HFFc6 (cell line): Measurements from ENCODE around the gene FAM170B. TPM values are rescaled to one million over a fixed set of nuclear protein-coding genes. Genes with fewer than 3 reads are reported as not detected.
A peak's percentile ranks its signal among the peaks of the same experiment; 100 is the strongest.

Experiments
- DNase-seq: peaks from one replicate; pipeline ENCODE4 v3.0.0-alpha.2; 2018
- H3K27ac Mint-ChIP-seq: 2 replicates; pipeline ENCODE4 v1.8.0; 2020; ENCODE audit warnings: mild to moderate bottlenecking, mixed read lengths
- H3K27me3 Mint-ChIP-seq: 2 replicates; pipeline ENCODE4 v1.8.0; 2021; ENCODE audit warnings: mild to moderate bottlenecking, moderate library complexity, mixed read lengths; ENCODE audit not compliant: insufficient read depth
- H3K36me3 Mint-ChIP-seq: 2 replicates; pipeline ENCODE4 v1.8.0; 2021; ENCODE audit warnings: low read depth, mixed read lengths
- H3K4me1 Mint-ChIP-seq: 2 replicates; pipeline ENCODE4 v1.8.0; 2020; ENCODE audit warnings: low read depth, mixed read lengths
- H3K4me3 Mint-ChIP-seq: 2 replicates; pipeline ENCODE4 v1.8.0; 2020; ENCODE audit warnings: mild to moderate bottlenecking, moderate library complexity, mixed read lengths
- H3K9me3 Mint-ChIP-seq: 2 replicates; pipeline ENCODE4 v1.8.0; 2020; ENCODE audit warnings: mild to moderate bottlenecking, mixed read lengths
- CTCF ChIP-seq: fragments of 200-600 bp; sonication (generic); IDR thresholded peaks from 2 replicates; pipeline ENCODE4 v1.5.0; 2021; ENCODE audit warnings: antibody characterized with exemption, mild to moderate bottlenecking
- total RNA-seq, 6 experiments: library from RNA; stranded (reverse); fragmentation: NEBNext Ultra II Directional; extraction: Animal tissue kit (Norgen Biotek cat#: 25700); gene quantifications; 2 replicates in 1 of 6; 3 replicates in 5 of 6; pipeline ENCODE4 v1.2.3, GENCODE V29; 2021

The FAM170B gene
- total RNA-seq, 6 experiments from 2014 or later = not detected

- TF ChIP-seq CTCF = no peak
- no peak overlapping the region for H3K27ac Mint-ChIP-seq
- no peak for DNase-seq
- H3K27me3 Mint-ChIP-seq = peaks cover 59% of the 10 kb centered on the region
- no peak overlapping the region for H3K4me3 Mint-ChIP-seq
- H3K9me3 Mint-ChIP-seq = no peaks in the 10 kb centered on the region
- H3K36me3 Mint-ChIP-seq = no peaks in the 10 kb centered on the region
- no peaks in the 10 kb centered on the region; the same call in 1 of the 2 replicates for H3K4me1 Mint-ChIP-seq
Observed at GRCh38 chr10:49117376-49118070, 16.3 kb downstream of the FAM170B start.

GRCh38 chr10:49116509-49117375 is 17.1 kb downstream of the FAM170B start:
- TF ChIP-seq CTCF = no peak
- Mint-ChIP-seq H3K27ac (no peak overlapping the region), H3K36me3 (no peaks in the 10 kb centered on the region), H3K4me1 (no peaks in the 10 kb centered on the region; the same call in 1 of the 2 replicates), H3K27me3 (peaks cover 61% of the 10 kb centered on the region), H3K9me3 (no peaks in the 10 kb centered on the region), H3K4me3 (no peak overlapping the region)
- no peak for DNase-seq

GRCh38 chr10:49115796-49116508 is 17.9 kb downstream of the FAM170B start:
- no peak for DNase-seq
- Mint-ChIP-seq H3K4me1 (no peaks in the 10 kb centered on the region; the same call in 1 of the 2 replicates), H3K9me3 (no peaks in the 10 kb centered on the region), H3K27ac (no peak overlapping the region), H3K4me3 (no peak overlapping the region), H3K27me3 (peaks cover 64% of the 10 kb centered on the region), H3K36me3 (no peaks in the 10 kb centered on the region)
- TF ChIP-seq CTCF = no peak

- Mint-ChIP-seq H3K36me3 (no peaks in the 10 kb centered on the region), H3K4me1 (no peaks in the 10 kb centered on the region; the same call in 1 of the 2 replicates), H3K9me3 (no peaks in the 10 kb centered on the region), H3K27ac (no peak within 1 kb of the TSS; the same call in 1 of the 2 replicates), H3K4me3 (peak within 1 kb of the TSS; percentile 76), H3K27me3 (peaks cover 60% of the 10 kb centered on the region)
- no peak for DNase-seq
- TF ChIP-seq CTCF = no peak
Observed at GRCh38 chr10:49115015-49115795, 18.6 kb downstream of the FAM170B start, which contains the start of gene VSTM4. VSTM4 (minus strand) TSS chr10:49115522; CDS start chr10:49115485, 37 bp downstream.

- H3K27me3 Mint-ChIP-seq = peaks cover 59% of the 10 kb centered on the region
Observed at GRCh38 chr10:49114718-49115014, 19.2 kb downstream of the FAM170B start.

More at GRCh38 chr10:49114718-49115014, 19.2 kb downstream of the FAM170B start:
- H3K9me3 Mint-ChIP-seq = no peaks in the 10 kb centered on the region
- H3K27ac Mint-ChIP-seq = no peak overlapping the region; the same call in 1 of the 2 replicates
- peak overlapping the region; percentile 76 for H3K4me3 Mint-ChIP-seq
- no peaks in the 10 kb centered on the region; the same call in 1 of the 2 replicates for H3K4me1 Mint-ChIP-seq
- no peak for TF ChIP-seq CTCF
- no peak for DNase-seq
- no peaks in the 10 kb centered on the region for H3K36me3 Mint-ChIP-seq
